HCT116 (cell line): ENCODE measurements around the gene C15orf61. TPM values are rescaled to one million over a fixed set of nuclear protein-coding genes. Genes with fewer than 3 reads are reported as not detected.

Experiments used
- ATAC-seq: fragments of 200-7000 bp; cut with Tn5 transposase; 2 replicates; pipeline ENCODE4 v1.9.1; 2020; ENCODE audit warnings: mild to moderate bottlenecking, moderate library complexity
- BruUV-seq: library from RNA; stranded (reverse); fragments of 400-500 nt; replicated peaks from 2 replicates; lab custom pipeline; 2021; lab: Mats Ljungman, UMichigan
- CTCF ChIA-PET: fragments of 300-600 bp; sonication (Branson Sonifier 250); formaldehyde crosslinking; loops from one replicate; lab custom pipeline; 2021; ENCODE audit warnings: antibody characterized with exemption; lab: Charles Lee
- POLR2A ChIA-PET: fragments of 300-600, 350-600 bp; sonication (Branson Sonifier 250); formaldehyde crosslinking; loops from one replicate; lab custom pipeline; 2021; ENCODE audit warnings: antibody characterized with exemption; lab: Charles Lee
- RAD21 ChIA-PET, 2 experiments: fragments of 300-600 bp; sonication (Branson Sonifier 250); formaldehyde crosslinking; loops; one replicate each; lab custom pipeline; 2023; ENCODE audit warnings: low total read pairs in 2 of 2; ENCODE audit not compliant: uncharacterized antibody in 2 of 2, unreplicated experiment in 2 of 2, low non-redundant PET in 1 of 2; lab: Charles Lee
- DNase-seq: peaks from one replicate; pipeline ENCODE4 v3.0.0-alpha.2; 2010; ENCODE audit warnings: low read depth, low spot score
- H2AFZ ChIP-seq: fragments of 200-600 bp; shearing (Covaris generic), sonication (generic); 2 replicates; pipeline ENCODE4 v1.6.1; 2017; ENCODE audit warnings: low read depth, mixed run types, mixed read lengths, antibody characterized with exemption, low read length; ENCODE audit not compliant: poor library complexity, severe bottlenecking
- H3K27ac ChIP-seq: 2 replicates; pipeline ENCODE4 v1.5.1; 2012; ENCODE audit warnings: low read depth, low read length
- H3K27me3 ChIP-seq: fragments of 200-600 bp; sonication (generic); 2 replicates; pipeline ENCODE4 v1.6.1; 2016; ENCODE audit warnings: mixed run types, low read length, mixed read lengths; ENCODE audit not compliant: insufficient read depth
- H3K36me3 ChIP-seq, 2 experiments: fragments of 200-500 bp in 1 of 2; fragments of 200-600 bp in 1 of 2; sonication (Bioruptor generic) in 1 of 2; sonication (generic) in 1 of 2; 2 replicates each; pipeline versions ENCODE4 v1.5.1 to v1.6.1; 2014 to 2016; ENCODE audit warnings: low read length in 2 of 2, inconsistent platforms in 1 of 2, mixed read lengths in 1 of 2, mixed run types in 1 of 2; ENCODE audit not compliant: insufficient read depth in 2 of 2, control insufficient read depth in 1 of 2
- H3K4me1 ChIP-seq, 2 experiments: fragments of 200-600 bp in 1 of 2; sonication (generic) in 1 of 2; 2 replicates each; pipeline versions ENCODE4 v1.5.1 to v1.6.1; 2012 to 2017; ENCODE audit warnings: low read length in 2 of 2, inconsistent platforms in 1 of 2, mild to moderate bottlenecking in 1 of 2, mixed read lengths in 1 of 2, mixed run types in 1 of 2, moderate library complexity in 1 of 2; ENCODE audit not compliant: insufficient read depth in 2 of 2, control insufficient read depth in 1 of 2
- H3K4me2 ChIP-seq: fragments of 200-600 bp; sonication (generic); 2 replicates; pipeline ENCODE4 v1.6.1; 2017; ENCODE audit warnings: mixed run types, low read length, mixed read lengths
- H3K4me3 ChIP-seq, 2 experiments: fragments of 200-600 bp in 1 of 2; sonication (generic) in 1 of 2; replicated peaks in 1 of 2; 2 replicates each; pipeline ENCODE4 v1.5.1; 2011 to 2016; ENCODE audit warnings: low read length in 2 of 2, control low read depth in 1 of 2, low read depth in 1 of 2, mild to moderate bottlenecking in 1 of 2, mixed read lengths in 1 of 2, mixed run types in 1 of 2
- H3K79me2 ChIP-seq: fragments of 200-600 bp; sonication (generic); 2 replicates; pipeline ENCODE4 v1.6.1; 2017; ENCODE audit warnings: mild to moderate bottlenecking, mixed run types, low read length, moderate library complexity, mixed read lengths; ENCODE audit not compliant: insufficient read depth
- H3K9ac ChIP-seq: fragments of 200-600 bp; sonication (generic); 2 replicates; pipeline ENCODE4 v1.6.1; 2016; ENCODE audit warnings: low read length, mixed read lengths
- H3K9me2 ChIP-seq: fragments of 200-600 bp; sonication (generic), shearing (Covaris generic); 2 replicates; pipeline ENCODE4 v1.6.1; 2017; ENCODE audit warnings: mixed run types, mild to moderate bottlenecking, moderate library complexity; ENCODE audit not compliant: insufficient read depth
- H3K9me3 ChIP-seq, 2 experiments: fragments of 200-500 bp in 1 of 2; fragments of 200-600 bp in 1 of 2; sonication (Bioruptor generic) in 1 of 2; sonication (generic) in 1 of 2; 2 replicates each; pipeline ENCODE4 v1.6.1; 2014 to 2017; ENCODE audit warnings: low read length in 2 of 2, mixed read lengths in 2 of 2, inconsistent platforms in 1 of 2, low read depth in 1 of 2, mild to moderate bottlenecking in 1 of 2, mixed run types in 1 of 2, moderate library complexity in 1 of 2; ENCODE audit not compliant: control insufficient read depth in 1 of 2, insufficient read depth in 1 of 2
- H4K20me1 ChIP-seq: fragments of 200-600 bp; sonication (generic), shearing (Covaris generic); 2 replicates; pipeline ENCODE4 v1.6.1; 2017; ENCODE audit warnings: mixed run types, mild to moderate bottlenecking, moderate library complexity; ENCODE audit not compliant: insufficient read depth
- CBX3 ChIP-seq: IDR thresholded peaks from 2 replicates; pipeline ENCODE4 v1.6.1; 2012; ENCODE audit warnings: low read depth
- EZH2phosphoT487 ChIP-seq: fragments of 200-600 bp; IDR thresholded peaks from 2 replicates; pipeline ENCODE4 v1.6.1; 2018; ENCODE audit warnings: antibody characterized with exemption, borderline replicate concordance
- FOSL1 ChIP-seq: IDR thresholded peaks from 2 replicates; pipeline ENCODE4 v1.6.1; 2012; ENCODE audit warnings: low read depth
- POLR2A ChIP-seq: IDR thresholded peaks from 2 replicates; pipeline ENCODE4 v1.7.0; 2011; ENCODE audit warnings: borderline replicate concordance; ENCODE audit not compliant: insufficient read depth, insufficient read length; ENCODE audit errors: extremely low read depth
- RAD21 ChIP-seq: IDR thresholded peaks from 2 replicates; pipeline ENCODE4 v1.6.1; 2012; ENCODE audit warnings: low read depth, mild to moderate bottlenecking
- SRF ChIP-seq: IDR thresholded peaks from 2 replicates; pipeline ENCODE4 v1.6.1; 2012; ENCODE audit warnings: low read depth
- TCF7L2 ChIP-seq: IDR thresholded peaks from 2 replicates; pipeline ENCODE4 v1.7.0; 2011; ENCODE audit warnings: borderline replicate concordance, inconsistent platforms; ENCODE audit not compliant: insufficient read depth, insufficient read length; ENCODE audit errors: extremely low read depth
- intact Hi-C: fragments of 100-400 bp; cut with micrococcal nuclease; formaldehyde crosslinking; loops from 2 replicates; pipeline ENCODE4 v1.10.0; 2022
- total RNA-seq: library from RNA; stranded (reverse); gene quantifications from one replicate; pipeline ENCODE4 v1.2.1, GENCODE V29; 2021; ENCODE audit not compliant: unreplicated experiment
- TF ChIP-seq, protein P1 (sequence below): IDR thresholded peaks from 2 replicates; pipeline ENCODE4 v1.6.1; 2011; ENCODE audit warnings: mild to moderate bottlenecking, low read length, moderate library complexity; ENCODE audit not compliant: insufficient replicate concordance; ENCODE audit errors: extremely low read depth
- TF ChIP-seq, protein P2 (sequence below): IDR thresholded peaks from 2 replicates; pipeline ENCODE4 v1.6.1; 2012

The C15orf61 gene
- total RNA-seq, 1 experiment from 2014 or later, result 9.9 TPM

- POLR2A ChIA-PET, result no interaction called here
- Histone ChIP-seq H3K9me2 (no peaks in the 10 kb centered on the region), H3K9me3 (no peaks in the 10 kb centered on the region), H3K36me3 (no peaks in the 10 kb centered on the region), H3K27ac (no peak overlapping the region), H4K20me1 (no peaks in the 10 kb centered on the region), H3K9ac (no peak overlapping the region), H3K27me3 (no peaks in the 10 kb centered on the region), H3K4me3 (no peak overlapping the region), H3K4me1 (no peaks in the 10 kb centered on the region), H2AFZ (no peak overlapping the region), H3K4me2 (no peak overlapping the region), H3K79me2 (no peaks in the 10 kb centered on the region)
- ATAC-seq (no peak), DNase-seq (no peak)
- no peak for TF ChIP-seq TCF7L2
- no peak for TF ChIP-seq RAD21
- TF ChIP-seq, protein P1, sequence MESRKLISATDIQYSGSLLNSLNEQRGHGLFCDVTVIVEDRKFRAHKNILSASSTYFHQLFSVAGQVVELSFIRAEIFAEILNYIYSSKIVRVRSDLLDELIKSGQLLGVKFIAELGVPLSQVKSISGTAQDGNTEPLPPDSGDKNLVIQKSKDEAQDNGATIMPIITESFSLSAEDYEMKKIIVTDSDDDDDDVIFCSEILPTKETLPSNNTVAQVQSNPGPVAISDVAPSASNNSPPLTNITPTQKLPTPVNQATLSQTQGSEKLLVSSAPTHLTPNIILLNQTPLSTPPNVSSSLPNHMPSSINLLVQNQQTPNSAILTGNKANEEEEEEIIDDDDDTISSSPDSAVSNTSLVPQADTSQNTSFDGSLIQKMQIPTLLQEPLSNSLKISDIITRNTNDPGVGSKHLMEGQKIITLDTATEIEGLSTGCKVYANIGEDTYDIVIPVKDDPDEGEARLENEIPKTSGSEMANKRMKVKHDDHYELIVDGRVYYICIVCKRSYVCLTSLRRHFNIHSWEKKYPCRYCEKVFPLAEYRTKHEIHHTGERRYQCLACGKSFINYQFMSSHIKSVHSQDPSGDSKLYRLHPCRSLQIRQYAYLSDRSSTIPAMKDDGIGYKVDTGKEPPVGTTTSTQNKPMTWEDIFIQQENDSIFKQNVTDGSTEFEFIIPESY, result no peak
- no peak for TF ChIP-seq CBX3
- TF ChIP-seq, protein P2, sequence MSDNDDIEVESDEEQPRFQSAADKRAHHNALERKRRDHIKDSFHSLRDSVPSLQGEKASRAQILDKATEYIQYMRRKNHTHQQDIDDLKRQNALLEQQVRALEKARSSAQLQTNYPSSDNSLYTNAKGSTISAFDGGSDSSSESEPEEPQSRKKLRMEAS, result no peak
- TF ChIP-seq EZH2phosphoT487, result no peak
- TF ChIP-seq FOSL1, result no peak
- no peak for TF ChIP-seq POLR2A
- TF ChIP-seq SRF, result no peak
- CTCF ChIA-PET, result no interaction called here
- intact Hi-C loops, result no loop called here
- RAD21 ChIA-PET, result no interaction called here
- BruUV-seq, result no TSS peak
Observed at GRCh38 chr15:67548862-67549651, 28.1 kb downstream of the C15orf61 start.
